Mesendoderm (in vitro differentiated cells): ENCODE results near the gene FREM1.
A peak's percentile ranks its signal among the peaks of the same experiment; 100 is the strongest.

Experiments
- DNase-seq: peaks from one replicate; pipeline ENCODE4 v3.0.0; 2013
- H2AK5ac ChIP-seq: 2 replicates; pipeline ENCODE4 v1.6.1; 2013; ENCODE audit warnings: low read length, inconsistent platforms
- H2BK120ac ChIP-seq: 2 replicates; pipeline ENCODE4 v1.6.1; 2013; ENCODE audit warnings: low read depth, mild to moderate bottlenecking, low read length, moderate library complexity, mixed read lengths
- H2BK15ac ChIP-seq: replicated peaks from 2 replicates; pipeline ENCODE4 v1.6.1; 2013; ENCODE audit warnings: low read depth, mild to moderate bottlenecking, moderate library complexity
- H2BK5ac ChIP-seq: 2 replicates; pipeline ENCODE4 v1.6.1; 2013; ENCODE audit warnings: low read length, inconsistent platforms
- H3K18ac ChIP-seq: 2 replicates; pipeline ENCODE4 v1.6.1; 2013; ENCODE audit warnings: mild to moderate bottlenecking, low read length, mixed read lengths
- H3K23ac ChIP-seq: one replicate; pipeline ENCODE4 v1.6.1; 2013; ENCODE audit warnings: low read length
- H3K27ac ChIP-seq: 2 replicates; pipeline ENCODE4 v1.5.1; 2013; ENCODE audit warnings: low read depth, mild to moderate bottlenecking, inconsistent platforms, low read length, moderate library complexity
- H3K27me3 ChIP-seq: 2 replicates; pipeline ENCODE4 v1.6.1; 2013; ENCODE audit warnings: low read length, control low read depth, mild to moderate bottlenecking, inconsistent platforms; ENCODE audit not compliant: insufficient read depth, poor library complexity
- H3K36me3 ChIP-seq: 2 replicates; pipeline ENCODE4 v1.6.1; 2013; ENCODE audit warnings: low read length, inconsistent platforms; ENCODE audit not compliant: control insufficient read depth, insufficient read depth
- H3K4ac ChIP-seq: one replicate; pipeline ENCODE4 v1.6.1; 2013; ENCODE audit warnings: low read depth, mild to moderate bottlenecking, low read length, moderate library complexity
- H3K4me1 ChIP-seq: 2 replicates; pipeline ENCODE4 v1.6.1; 2013; ENCODE audit warnings: low read depth, low read length, inconsistent platforms; ENCODE audit not compliant: control insufficient read depth
- H3K4me2 ChIP-seq: 2 replicates; pipeline ENCODE4 v1.6.1; 2013; ENCODE audit warnings: low read length
- H3K4me3 ChIP-seq: 2 replicates; pipeline ENCODE4 v1.5.1; 2013; ENCODE audit warnings: mild to moderate bottlenecking, low read length
- H3K56ac ChIP-seq: one replicate; pipeline ENCODE4 v1.6.1; 2013; ENCODE audit warnings: low read length
- H3K79me1 ChIP-seq: 2 replicates; pipeline ENCODE4 v1.6.1; 2013; ENCODE audit warnings: low read length, inconsistent platforms
- H3K79me2 ChIP-seq: 2 replicates; pipeline ENCODE4 v1.6.1; 2013; ENCODE audit warnings: mild to moderate bottlenecking, low read length; ENCODE audit not compliant: control insufficient read depth, insufficient read depth
- H3K9ac ChIP-seq: 2 replicates; pipeline ENCODE4 v1.6.1; 2013; ENCODE audit warnings: low read length, inconsistent platforms
- H4K5ac ChIP-seq: one replicate; pipeline ENCODE4 v1.6.1; 2013; ENCODE audit warnings: low read length
- H4K8ac ChIP-seq: one replicate; pipeline ENCODE4 v1.6.1; 2013; ENCODE audit warnings: low read depth, mild to moderate bottlenecking, control low read depth, low read length, moderate library complexity
- WGBS: extraction: QIAGEN DNeasy Blood & Tissue Kit; methylation state at CpG from one replicate; pipeline ENCODE4 v1.1.7; 2013; ENCODE audit warnings: low lambda C conversion rate, missing lambda C conversion rate; ENCODE audit not compliant: insufficient coverage; ENCODE audit errors: extremely low coverage; 5-methylcytosine and 5-hydroxymethylcytosine counted together

The FREM1 gene

DNA sequence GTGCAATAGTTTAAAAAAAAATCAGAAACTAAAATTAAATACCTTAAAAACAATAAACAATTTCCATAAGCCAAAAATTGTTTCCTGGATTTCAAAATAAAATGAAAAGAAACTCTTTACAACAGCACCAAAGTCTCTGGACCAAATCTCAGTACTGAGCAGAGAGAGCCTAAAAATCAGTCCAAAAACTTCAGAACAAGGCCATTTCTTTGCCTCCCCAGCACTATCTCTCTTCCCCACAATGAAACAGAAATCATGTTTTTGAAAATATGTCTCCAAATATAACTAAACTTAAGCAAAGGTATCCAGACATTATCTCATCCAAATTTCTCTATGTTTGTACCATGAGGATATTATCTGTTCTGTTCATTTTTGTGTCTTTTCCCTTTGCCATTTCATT, 1.0 kb downstream of the FREM1 start:
- no peak overlapping the region for H3K4me3 ChIP-seq
- DNase-seq = no peak
- H2BK5ac ChIP-seq = no peak overlapping the region
- no peaks in the 10 kb centered on the region for H3K27me3 ChIP-seq
- peak overlapping the region; percentile 48 for H3K9ac ChIP-seq
- no peak overlapping the region for H4K5ac ChIP-seq
- H3K18ac ChIP-seq = no peak overlapping the region
- H2AK5ac ChIP-seq = no peak overlapping the region
- H3K79me2 ChIP-seq = no peaks in the 10 kb centered on the region
- no peak overlapping the region for H4K8ac ChIP-seq
- H3K27ac ChIP-seq = no peak overlapping the region
- H3K4ac ChIP-seq = no peak overlapping the region
- no peak overlapping the region for H3K23ac ChIP-seq
- peaks cover 9% of the 10 kb centered on the region for H3K4me1 ChIP-seq
- H3K56ac ChIP-seq = peak overlapping the region; percentile 38
- H3K36me3 ChIP-seq = no peaks in the 10 kb centered on the region
- no peak overlapping the region for H3K4me2 ChIP-seq
- no peak overlapping the region for H2BK15ac ChIP-seq
- peak overlapping the region; percentile 12 for H2BK120ac ChIP-seq
- H3K79me1 ChIP-seq = no peaks in the 10 kb centered on the region

DNA sequence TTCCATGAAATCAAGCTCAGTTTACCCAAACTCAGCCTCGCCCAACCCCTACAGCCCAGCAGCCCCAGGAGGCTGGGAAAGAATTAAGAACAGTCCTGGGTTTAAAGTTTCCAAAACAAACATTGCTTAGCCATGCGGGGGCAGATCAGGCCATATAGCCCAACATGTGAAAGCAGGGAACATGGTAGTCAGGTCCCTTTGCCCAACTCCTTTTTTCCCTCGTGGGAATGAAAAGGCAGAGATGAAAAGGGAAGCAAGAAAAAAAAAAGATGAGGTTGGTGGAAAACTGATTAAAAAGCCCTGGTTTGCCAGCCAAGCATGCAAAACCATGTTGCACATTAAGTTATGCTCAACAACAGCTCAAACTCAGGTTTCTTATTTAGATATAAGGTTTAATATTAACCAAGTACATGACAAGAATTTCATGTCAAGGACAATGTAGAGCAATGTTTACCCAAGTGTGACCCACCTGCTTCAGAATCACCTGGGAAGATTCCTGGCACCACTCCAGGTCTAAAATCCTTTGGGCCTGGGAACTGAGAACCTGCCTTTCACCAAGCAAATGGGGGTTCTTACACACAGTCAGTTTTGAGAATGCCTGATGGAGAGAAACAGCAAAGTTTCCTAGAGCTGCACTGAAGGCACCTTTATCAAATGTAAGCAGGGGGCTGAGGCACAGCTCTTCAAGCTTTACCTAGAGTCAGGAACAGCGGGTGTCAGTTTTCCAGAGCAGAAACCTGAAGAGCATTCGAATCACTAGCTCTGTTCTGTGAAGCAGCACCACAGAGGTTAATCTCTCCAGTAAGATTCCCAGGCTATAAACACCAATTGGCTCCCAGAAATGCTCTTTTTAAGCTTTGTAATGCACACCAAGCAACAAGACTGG, 1.7 kb downstream of the FREM1 start:
- Histone ChIP-seq H2BK15ac (no peak overlapping the region), H3K27me3 (no peaks in the 10 kb centered on the region), H3K79me1 (no peaks in the 10 kb centered on the region), H3K56ac (no peak overlapping the region), H2BK120ac (peak overlapping the region; percentile 12), H3K18ac (peak overlapping the region; percentile 30), H3K36me3 (no peaks in the 10 kb centered on the region), H3K4me3 (no peak overlapping the region), H2AK5ac (no peak overlapping the region), H3K4me2 (no peak overlapping the region), H3K79me2 (no peaks in the 10 kb centered on the region), H3K4me1 (peaks cover 9% of the 10 kb centered on the region), H3K23ac (no peak overlapping the region), H3K4ac (no peak overlapping the region), H3K27ac (no peak overlapping the region), H3K9ac (peak overlapping the region; percentile 12), H2BK5ac (no peak overlapping the region), H4K8ac (no peak overlapping the region), H4K5ac (no peak overlapping the region)
- no CpG with 5 or more reads among the region's 5 CpGs for WGBS
- DNase-seq = peak; percentile 54

DNA sequence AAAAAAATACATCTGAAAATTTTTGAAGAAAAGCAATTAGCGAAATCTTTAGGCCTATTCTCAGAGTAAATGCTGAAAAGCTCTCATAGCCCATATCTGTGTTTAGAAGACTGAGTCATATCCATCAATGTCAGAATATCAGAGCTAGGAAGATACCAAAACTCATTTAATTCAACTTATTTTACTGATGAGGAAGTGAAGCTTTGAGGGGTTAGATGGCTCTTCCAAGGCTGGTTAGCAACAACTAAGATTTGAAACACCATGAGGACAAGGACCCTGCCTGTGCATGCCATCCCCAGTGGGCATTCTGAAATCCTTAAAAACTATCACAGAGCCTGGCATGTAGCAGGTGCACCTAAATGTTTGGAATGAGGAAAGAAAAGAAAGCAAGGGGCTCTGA, 2.5 kb downstream of the FREM1 start:
- no CpG with 5 or more reads among the region's 1 CpG for whole genome bisulfite sequencing
- no peak overlapping the region for H3K18ac ChIP-seq
- H3K56ac ChIP-seq = no peak overlapping the region
- no peak overlapping the region for H2BK15ac ChIP-seq
- H3K79me1 ChIP-seq = no peaks in the 10 kb centered on the region
- no peak for DNase-seq
- H3K4ac ChIP-seq = no peak overlapping the region
- no peaks in the 10 kb centered on the region for H3K79me2 ChIP-seq
- H4K5ac ChIP-seq = no peak overlapping the region
- H2AK5ac ChIP-seq = no peak overlapping the region
- no peak overlapping the region for H2BK120ac ChIP-seq
- H4K8ac ChIP-seq = no peak overlapping the region
- H3K4me3 ChIP-seq = no peak overlapping the region
- H3K9ac ChIP-seq = no peak overlapping the region
- no peaks in the 10 kb centered on the region for H3K36me3 ChIP-seq
- no peak overlapping the region for H3K27ac ChIP-seq
- no peak overlapping the region for H3K4me2 ChIP-seq
- no peaks in the 10 kb centered on the region for H3K27me3 ChIP-seq
- no peak overlapping the region for H3K23ac ChIP-seq
- H3K4me1 ChIP-seq = peaks cover 9% of the 10 kb centered on the region
- no peak overlapping the region for H2BK5ac ChIP-seq

DNA sequence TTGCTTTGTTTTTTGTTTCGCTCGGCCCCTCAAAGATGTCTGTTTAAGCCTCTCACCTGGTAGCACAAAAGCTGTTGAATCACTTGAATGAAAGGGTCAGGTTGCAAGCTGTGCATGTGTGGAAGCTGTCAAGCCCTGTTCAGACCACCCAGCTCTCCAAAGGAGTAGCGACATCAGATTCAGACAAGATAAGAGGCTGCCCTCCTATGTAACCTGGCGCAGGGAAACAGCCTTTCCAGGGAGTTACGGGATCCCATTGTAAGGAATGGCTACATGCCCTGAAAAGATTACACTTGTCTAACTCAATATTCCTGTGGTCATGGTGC, 2.9 kb downstream of the FREM1 start:
- Histone ChIP-seq H3K56ac (peak overlapping the region; percentile 12), H3K27me3 (no peaks in the 10 kb centered on the region), H3K23ac (no peak overlapping the region), H3K36me3 (no peaks in the 10 kb centered on the region), H3K9ac (no peak overlapping the region), H4K5ac (no peak overlapping the region), H3K27ac (no peak overlapping the region), H3K79me2 (no peaks in the 10 kb centered on the region), H2BK5ac (no peak overlapping the region), H3K4ac (no peak overlapping the region), H3K79me1 (no peaks in the 10 kb centered on the region), H2BK120ac (no peak overlapping the region), H3K18ac (no peak overlapping the region), H2AK5ac (no peak overlapping the region), H3K4me1 (peaks cover 12% of the 10 kb centered on the region), H4K8ac (no peak overlapping the region), H3K4me2 (no peak overlapping the region), H3K4me3 (no peak overlapping the region), H2BK15ac (no peak overlapping the region)
- DNase-seq = peak; percentile 68
- WGBS = no CpG with 5 or more reads among the region's 5 CpGs

DNA sequence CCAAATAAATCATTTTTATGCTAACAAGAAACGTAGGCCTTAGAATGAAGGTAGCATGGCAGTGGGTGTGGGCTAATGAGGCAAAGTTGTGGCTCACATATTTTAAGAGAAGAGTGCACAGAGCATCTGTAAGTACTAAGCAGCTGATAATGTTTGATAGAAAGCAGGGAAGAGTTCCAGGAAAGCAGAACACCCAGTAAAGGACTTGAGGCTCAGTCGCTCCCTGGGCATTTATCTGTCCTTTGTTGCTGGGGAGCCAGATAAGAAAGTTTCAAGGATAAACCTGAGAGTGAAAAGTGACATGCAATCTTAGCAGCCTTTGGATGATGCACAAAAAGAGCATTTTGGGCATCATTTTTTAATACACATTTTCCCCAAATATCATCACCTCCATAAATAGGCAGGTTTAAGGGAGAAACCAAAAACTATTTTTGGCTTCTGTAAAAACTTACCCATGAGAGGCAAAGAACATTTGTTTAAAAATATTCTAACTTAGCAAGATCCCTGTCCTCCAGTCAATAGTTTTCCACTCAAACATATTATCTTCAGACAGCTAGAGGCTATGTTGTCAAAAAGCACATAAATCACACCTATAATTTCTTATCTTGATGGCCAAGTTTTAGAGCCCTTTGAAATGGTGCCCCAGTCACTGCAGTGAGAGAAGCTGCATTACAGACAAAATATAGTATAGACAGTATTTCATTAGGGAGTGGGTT, 3.4 kb downstream of the FREM1 start:
- Histone ChIP-seq H3K9ac (no peak overlapping the region), H3K27me3 (no peaks in the 10 kb centered on the region), H4K5ac (no peak overlapping the region), H3K79me2 (no peaks in the 10 kb centered on the region), H3K4me2 (no peak overlapping the region), H3K79me1 (no peaks in the 10 kb centered on the region), H4K8ac (no peak overlapping the region), H3K27ac (no peak overlapping the region), H2AK5ac (no peak overlapping the region), H3K4ac (no peak overlapping the region), H2BK15ac (no peak overlapping the region), H3K4me3 (no peak overlapping the region), H2BK5ac (no peak overlapping the region), H3K36me3 (no peaks in the 10 kb centered on the region), H3K56ac (peak overlapping the region; percentile 12), H2BK120ac (no peak overlapping the region), H3K4me1 (peaks cover 13% of the 10 kb centered on the region), H3K18ac (no peak overlapping the region), H3K23ac (no peak overlapping the region)
- DNase-seq = peak; percentile 85
- WGBS = no CpG with 5 or more reads among the region's 2 CpGs
